ENCODE data around the gene HMX3.

DNA sequence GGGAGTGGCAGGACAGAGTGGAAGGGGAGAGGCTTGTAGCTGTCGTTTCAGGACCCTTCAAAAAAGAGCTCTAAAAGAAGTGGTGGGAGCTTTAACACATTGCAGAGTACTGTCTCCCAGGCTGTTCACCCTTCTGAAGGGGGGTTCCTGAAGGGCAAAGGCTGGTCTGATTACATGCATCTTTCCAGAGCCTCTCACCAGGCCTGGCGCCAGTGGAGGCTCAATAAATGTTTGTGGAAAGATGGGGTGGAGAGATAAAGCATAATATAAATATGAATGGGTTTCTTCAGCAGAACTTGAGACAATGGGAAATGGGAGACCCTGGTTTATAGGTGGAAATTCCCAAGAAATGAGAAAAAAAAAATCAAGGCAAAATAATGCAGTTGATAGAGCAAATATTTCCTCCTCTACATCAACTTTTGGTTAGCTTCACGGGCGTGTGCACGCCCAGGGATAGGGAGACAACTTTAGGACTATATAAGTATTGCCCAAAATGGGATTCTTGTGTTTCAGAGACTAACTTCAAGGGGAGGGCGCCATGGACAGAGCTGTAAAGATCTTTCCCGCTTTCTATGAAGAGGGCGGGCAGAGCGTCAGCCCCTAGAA lies 17.8 kb downstream of the HMX3 start:
- TF ChIP-seq ELF4 (CRISPR knock-in tag; IDR thresholded peaks at IDR 0.05; ENCODE audit: borderline replicate concordance) = no peak
- TF ChIP-seq SSRP1 (CRISPR knock-in tag; IDR thresholded peaks at IDR 0.05) = no peak
- TF ChIP-seq RNF2 (conservative IDR thresholded peaks at IDR 0.05; ENCODE audit: low read depth) = no peak; the same call in 1 of the 2 replicates
- TF ChIP-seq ZKSCAN5 (CRISPR knock-in tag; IDR thresholded peaks at IDR 0.05) = no peak
- no peak for TF ChIP-seq PCBP2 (optimal IDR thresholded peaks at IDR 0.05; ENCODE audit: low read depth, low read length, poor library complexity, severe bottlenecking)
- TF ChIP-seq, protein P1, sequence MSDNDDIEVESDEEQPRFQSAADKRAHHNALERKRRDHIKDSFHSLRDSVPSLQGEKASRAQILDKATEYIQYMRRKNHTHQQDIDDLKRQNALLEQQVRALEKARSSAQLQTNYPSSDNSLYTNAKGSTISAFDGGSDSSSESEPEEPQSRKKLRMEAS (IDR thresholded peaks at IDR 0.05) = no peak; the same call in 1 of the 2 replicates
